T-helper 1 cell treated with Interleukin-12 subunit alpha and Interleukin-12 subunit beta and Interleukin-4 antibody, amounts not matched to agents 30 μg/mL and 1 μg/mL, for 36 hours (primary cell): ENCODE data around the gene HIGD2A.

Experiments used
- H3K27ac Mint-ChIP-seq: one replicate; pipeline ENCODE4 v1.8.0; 2021; ENCODE audit warnings: mild to moderate bottlenecking, mixed read lengths
- H3K27me3 Mint-ChIP-seq: one replicate; pipeline ENCODE4 v1.8.0; 2021; ENCODE audit warnings: low read depth, mixed read lengths
- H3K36me3 Mint-ChIP-seq: one replicate; pipeline ENCODE4 v1.8.0; 2021; ENCODE audit warnings: low read depth, mixed read lengths
- H3K4me1 Mint-ChIP-seq: one replicate; pipeline ENCODE4 v1.8.0; 2021; ENCODE audit warnings: low read depth, mixed read lengths
- H3K4me3 Mint-ChIP-seq: one replicate; pipeline ENCODE4 v1.8.0; 2021; ENCODE audit warnings: mild to moderate bottlenecking, moderate library complexity, mixed read lengths
- H3K9me3 Mint-ChIP-seq: one replicate; pipeline ENCODE4 v1.8.0; 2021; ENCODE audit warnings: mixed read lengths

Gene HIGD2A

GRCh38 chr5:176361437-176362232, 26.9 kb upstream of the HIGD2A start, which contains the start of gene KIAA1191:
KIAA1191 (minus strand) TSS chr5:176361764; CDS start chr5:176359508, 2,256 bp downstream.
- Mint-ChIP-seq H3K4me1 (peaks cover 31% of the 10 kb centered on the region), H3K27ac (peak within 1 kb of the TSS; percentile 96), H3K4me3 (peak within 1 kb of the TSS; percentile 98), H3K36me3 (peaks cover 14% of the 10 kb centered on the region), H3K27me3 (no peaks in the 10 kb centered on the region), H3K9me3 (no peaks in the 10 kb centered on the region)

GRCh38 chr5:176362233-176362490, 26.4 kb upstream of the HIGD2A start:
- peak overlapping the region; percentile 96 for H3K27ac Mint-ChIP-seq
- H3K27me3 Mint-ChIP-seq = no peaks in the 10 kb centered on the region
- H3K36me3 Mint-ChIP-seq = peaks cover 14% of the 10 kb centered on the region
- H3K4me1 Mint-ChIP-seq = peaks cover 31% of the 10 kb centered on the region
- H3K9me3 Mint-ChIP-seq = no peaks in the 10 kb centered on the region
- peak overlapping the region; percentile 98 for H3K4me3 Mint-ChIP-seq

- Mint-ChIP-seq H3K9me3 (no peaks in the 10 kb centered on the region), H3K4me3 (peak overlapping the region; percentile 62), H3K36me3 (peaks cover 14% of the 10 kb centered on the region), H3K27me3 (no peaks in the 10 kb centered on the region), H3K27ac (peak overlapping the region; percentile 36), H3K4me1 (peaks cover 25% of the 10 kb centered on the region)
Observed at GRCh38 chr5:176364765-176365350, 23.7 kb upstream of the HIGD2A start.

DNA sequence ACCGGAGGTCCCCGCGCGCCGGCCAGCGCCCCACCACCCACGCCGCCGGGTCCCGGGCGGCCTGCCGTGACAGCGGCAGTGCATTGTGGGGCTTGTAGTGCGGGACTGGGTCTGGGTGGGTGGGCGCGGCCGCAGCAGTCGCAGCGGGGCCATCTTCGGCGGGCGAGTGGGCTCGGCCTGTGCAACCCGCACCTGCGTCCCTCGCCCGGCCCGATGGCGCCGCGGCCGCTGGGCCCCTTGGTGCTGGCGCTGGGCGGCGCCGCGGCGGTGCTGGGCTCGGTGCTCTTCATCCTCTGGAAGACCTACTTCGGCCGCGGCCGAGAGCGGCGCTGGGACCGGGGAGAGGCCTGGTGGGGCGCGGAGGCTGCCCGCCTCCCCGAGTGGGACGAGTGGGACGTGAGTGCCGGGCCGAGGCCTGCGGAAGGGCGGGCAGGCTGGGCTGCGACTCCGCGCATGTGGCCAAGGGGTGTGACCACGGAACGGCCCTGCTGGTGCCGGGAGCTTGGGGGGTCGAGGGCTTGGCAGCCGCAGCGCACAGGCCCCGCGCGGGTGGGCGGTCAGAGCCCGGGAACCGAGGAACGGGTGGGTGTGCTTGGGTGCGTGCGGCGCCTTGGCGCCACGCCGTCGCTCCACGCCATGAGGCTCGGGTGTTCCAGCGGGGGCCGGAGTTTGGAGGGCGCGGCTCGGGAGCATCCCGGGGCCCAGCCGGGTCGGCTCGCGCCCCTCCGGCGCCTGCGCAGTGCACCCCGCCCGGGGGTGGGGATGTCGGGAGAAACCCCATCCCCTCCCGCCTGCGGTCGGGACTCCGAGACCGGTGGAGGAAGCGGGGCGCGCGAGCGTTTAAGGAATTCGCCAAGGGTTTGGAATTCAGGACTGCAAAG, 23.0 kb upstream of the HIGD2A start, which contains the start of gene ARL10:
TSS of gene ARL10 (plus strand) at position 137 of the 881 bp plus-strand sequence. CDS start at position 214, 77 bp downstream.
- Mint-ChIP-seq H3K4me1 (peaks cover 24% of the 10 kb centered on the region), H3K27ac (peak within 1 kb of the TSS; percentile 36), H3K36me3 (peaks cover 13% of the 10 kb centered on the region), H3K9me3 (no peaks in the 10 kb centered on the region), H3K4me3 (peak within 1 kb of the TSS; percentile 75), H3K27me3 (no peaks in the 10 kb centered on the region)

DNA sequence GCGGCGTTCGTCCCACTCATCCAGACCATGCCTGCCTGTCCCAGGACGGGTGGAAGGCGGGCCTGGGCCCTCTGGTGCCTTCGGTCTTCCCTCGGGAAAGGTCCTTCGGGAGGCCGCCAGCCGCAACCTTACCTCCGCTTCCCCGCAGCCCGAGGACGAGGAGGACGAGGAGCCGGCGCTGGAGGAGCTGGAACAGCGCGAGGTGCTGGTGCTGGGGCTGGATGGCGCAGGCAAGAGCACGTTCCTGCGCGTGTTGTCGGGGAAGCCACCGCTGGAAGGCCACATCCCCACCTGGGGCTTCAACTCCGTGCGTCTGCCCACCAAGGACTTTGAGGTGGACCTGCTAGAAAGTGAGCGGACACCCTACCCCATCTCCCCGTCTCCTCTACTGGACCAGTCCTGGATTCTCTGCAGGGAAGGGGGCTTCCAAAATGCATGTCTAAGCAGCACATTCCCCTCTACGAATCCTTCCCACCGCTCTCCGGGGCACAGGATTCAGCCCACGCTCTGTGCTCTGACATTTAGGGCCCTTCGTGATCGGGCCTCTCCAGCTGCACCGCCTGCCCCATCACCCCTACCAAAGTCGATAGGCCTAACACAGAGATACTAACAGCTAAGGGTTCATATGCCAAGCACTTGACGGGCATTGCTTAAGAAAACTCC, 22.2 kb upstream of the HIGD2A start:
- Mint-ChIP-seq H3K9me3 (no peaks in the 10 kb centered on the region), H3K4me1 (peaks cover 24% of the 10 kb centered on the region), H3K27me3 (no peaks in the 10 kb centered on the region), H3K4me3 (peak overlapping the region; percentile 75), H3K27ac (peak overlapping the region; percentile 72), H3K36me3 (peaks cover 13% of the 10 kb centered on the region)

GRCh38 chr5:176368726-176369125, 19.8 kb upstream of the HIGD2A start:
- Mint-ChIP-seq H3K4me1 (peaks cover 12% of the 10 kb centered on the region), H3K4me3 (no peak overlapping the region), H3K27ac (no peak overlapping the region), H3K36me3 (peaks cover 15% of the 10 kb centered on the region), H3K27me3 (no peaks in the 10 kb centered on the region), H3K9me3 (no peaks in the 10 kb centered on the region)

GRCh38 chr5:176369934-176370711, 18.4 kb upstream of the HIGD2A start:
- Mint-ChIP-seq H3K36me3 (peaks cover 15% of the 10 kb centered on the region), H3K4me1 (peaks cover 9% of the 10 kb centered on the region), H3K4me3 (no peak overlapping the region), H3K27ac (no peak overlapping the region), H3K27me3 (no peaks in the 10 kb centered on the region), H3K9me3 (no peaks in the 10 kb centered on the region)

DNA sequence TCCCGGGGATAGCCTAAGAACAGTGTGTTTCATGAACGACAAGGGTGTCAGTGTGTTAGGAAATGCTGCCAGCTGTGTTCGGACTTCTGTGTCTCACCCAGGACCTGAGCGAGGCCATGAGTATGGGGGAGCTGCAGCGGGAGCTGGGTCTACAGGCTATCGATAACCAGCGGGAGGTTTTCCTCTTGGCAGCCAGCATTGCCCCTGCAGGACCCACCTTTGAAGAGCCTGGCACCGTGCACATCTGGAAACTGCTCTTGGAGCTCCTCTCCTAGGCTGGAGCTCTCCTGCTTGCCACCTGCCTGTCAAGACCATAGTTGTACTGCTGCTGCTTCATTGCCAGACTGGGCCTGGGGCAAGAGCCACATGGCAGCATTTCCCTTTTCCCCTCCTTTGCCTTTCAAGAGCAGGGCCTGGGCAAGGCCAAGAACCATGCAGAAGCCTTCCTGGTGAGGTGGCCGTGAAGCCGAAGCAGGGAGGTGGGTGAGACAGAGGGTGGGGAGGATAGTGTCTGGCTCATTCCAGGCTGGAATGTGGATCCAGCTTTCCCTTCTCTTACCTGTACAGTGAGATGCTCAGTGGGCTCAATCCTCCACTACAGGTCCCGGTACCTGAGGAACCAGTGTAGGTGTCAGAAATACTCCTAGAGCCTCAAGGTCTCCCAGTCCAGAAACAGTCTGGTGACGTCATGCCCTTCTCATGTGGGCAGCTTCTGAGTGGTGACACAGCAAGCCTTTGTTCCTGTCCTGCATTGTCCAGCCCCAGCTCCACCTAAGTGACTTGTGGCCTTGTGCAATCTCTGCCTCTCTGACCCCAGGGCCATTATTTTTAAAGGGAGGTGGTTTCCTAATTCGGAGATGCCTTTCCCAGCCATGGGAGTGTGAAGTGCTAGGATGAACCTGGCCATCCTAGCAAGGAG, 16.7 kb upstream of the HIGD2A start:
- no peaks in the 10 kb centered on the region for H3K27me3 Mint-ChIP-seq
- H3K36me3 Mint-ChIP-seq = peaks cover 19% of the 10 kb centered on the region
- H3K27ac Mint-ChIP-seq = no peak overlapping the region
- no peaks in the 10 kb centered on the region for H3K9me3 Mint-ChIP-seq
- no peak overlapping the region for H3K4me3 Mint-ChIP-seq
- peaks cover 9% of the 10 kb centered on the region for H3K4me1 Mint-ChIP-seq

DNA sequence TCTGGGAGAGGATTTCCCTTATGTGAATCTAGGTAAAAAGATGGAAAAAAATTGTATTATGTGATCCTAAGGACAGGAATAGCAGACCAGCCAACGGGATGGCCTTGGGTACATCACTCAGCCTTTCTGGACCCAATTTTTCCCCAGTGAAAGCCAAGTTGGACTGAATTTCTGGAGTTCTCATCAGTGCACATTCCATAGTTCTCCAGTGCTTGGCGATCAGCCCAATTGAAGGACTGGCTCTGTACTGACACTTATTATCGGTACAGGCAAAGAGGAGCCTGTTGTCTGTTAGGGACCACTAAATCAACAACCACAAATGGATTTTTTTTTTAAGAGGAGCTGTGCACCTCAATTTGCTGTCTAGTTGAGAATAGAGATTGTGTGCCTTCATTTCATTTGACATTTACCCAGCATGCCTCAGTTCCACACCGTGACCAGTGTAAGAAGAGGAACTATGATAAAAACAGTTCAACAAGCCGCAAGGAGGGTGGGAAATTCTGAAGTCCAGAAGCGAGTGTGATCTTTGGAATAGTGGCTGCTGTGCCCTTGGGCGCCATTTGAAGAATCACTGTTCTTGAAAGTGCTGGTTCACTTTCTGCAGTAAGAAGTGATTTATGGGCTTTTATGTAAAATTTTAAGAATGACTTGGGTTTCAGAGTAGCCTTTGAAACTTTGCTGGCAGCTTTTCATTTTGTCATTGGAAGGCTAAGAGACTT, 15.3 kb upstream of the HIGD2A start:
- H3K36me3 Mint-ChIP-seq = peaks cover 8% of the 10 kb centered on the region
- no peaks in the 10 kb centered on the region for H3K27me3 Mint-ChIP-seq
- no peak overlapping the region for H3K4me3 Mint-ChIP-seq
- no peaks in the 10 kb centered on the region for H3K4me1 Mint-ChIP-seq
- no peak overlapping the region for H3K27ac Mint-ChIP-seq
- no peaks in the 10 kb centered on the region for H3K9me3 Mint-ChIP-seq

DNA sequence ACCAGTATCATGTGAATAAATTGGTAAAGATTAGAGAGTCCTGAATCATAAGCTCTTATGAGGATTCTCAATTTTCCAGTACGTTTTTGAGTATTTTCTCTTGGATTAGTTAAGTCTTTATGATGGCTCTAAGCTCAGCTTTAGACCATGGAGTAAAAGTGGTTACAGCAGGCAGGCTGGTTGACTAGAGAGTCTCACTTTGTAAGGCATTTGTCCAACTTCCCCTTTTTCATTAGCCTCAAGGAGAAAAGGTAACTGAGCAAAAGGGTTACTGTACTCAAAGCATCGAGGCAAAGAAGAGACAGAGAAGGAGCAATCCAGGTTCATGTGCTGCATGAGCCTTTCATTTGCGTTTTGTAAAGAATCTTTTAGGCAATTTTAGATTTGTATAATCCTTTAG, 8.7 kb upstream of the HIGD2A start:
- peaks cover 21% of the 10 kb centered on the region for H3K36me3 Mint-ChIP-seq
- H3K4me1 Mint-ChIP-seq = no peaks in the 10 kb centered on the region
- no peaks in the 10 kb centered on the region for H3K9me3 Mint-ChIP-seq
- H3K27ac Mint-ChIP-seq = no peak overlapping the region
- H3K4me3 Mint-ChIP-seq = no peak overlapping the region
- no peaks in the 10 kb centered on the region for H3K27me3 Mint-ChIP-seq

- Mint-ChIP-seq H3K9me3 (no peaks in the 10 kb centered on the region), H3K36me3 (peaks cover 27% of the 10 kb centered on the region), H3K27me3 (no peaks in the 10 kb centered on the region)
Observed at GRCh38 chr5:176381423-176381822, 7.1 kb upstream of the HIGD2A start.

DNA sequence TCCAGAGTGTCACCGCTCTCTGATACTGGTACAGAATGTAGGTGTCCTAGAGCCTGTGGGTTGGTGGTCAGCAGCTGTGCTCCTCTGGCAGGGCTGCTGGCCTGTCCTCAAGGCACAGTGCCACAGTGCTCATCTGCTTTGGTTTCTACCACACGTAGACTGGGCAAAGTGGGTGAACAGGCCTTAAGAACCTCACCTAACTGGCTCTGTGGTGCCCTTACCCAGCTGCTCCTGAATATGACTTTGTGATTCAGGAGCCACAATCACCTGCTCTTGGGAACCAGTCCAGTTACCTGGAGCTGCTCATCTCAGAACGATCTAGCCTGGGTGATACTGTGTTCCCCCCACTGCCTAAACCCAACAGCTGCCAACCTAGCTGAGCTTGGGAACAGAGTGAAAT, 6.6 kb upstream of the HIGD2A start:
- no peak overlapping the region for H3K4me3 Mint-ChIP-seq
- no peaks in the 10 kb centered on the region for H3K27me3 Mint-ChIP-seq
- peaks cover 29% of the 10 kb centered on the region for H3K36me3 Mint-ChIP-seq
- H3K27ac Mint-ChIP-seq = no peak overlapping the region
- peaks cover 11% of the 10 kb centered on the region for H3K4me1 Mint-ChIP-seq
- no peaks in the 10 kb centered on the region for H3K9me3 Mint-ChIP-seq

More at GRCh38 chr5:176381423-176381822, 7.1 kb upstream of the HIGD2A start:
- Mint-ChIP-seq H3K4me3 (no peak overlapping the region), H3K27ac (no peak overlapping the region), H3K4me1 (peaks cover 7% of the 10 kb centered on the region)
